ENCODE measurements around the gene FXN. TPM values are rescaled to one million over a fixed set of nuclear protein-coding genes. Genes with fewer than 3 reads are reported as not detected.

The FXN gene
- total and polyA plus RNA-seq, 11 donors = 14.8 to 40.2 (median 24.1) TPM

DNA sequence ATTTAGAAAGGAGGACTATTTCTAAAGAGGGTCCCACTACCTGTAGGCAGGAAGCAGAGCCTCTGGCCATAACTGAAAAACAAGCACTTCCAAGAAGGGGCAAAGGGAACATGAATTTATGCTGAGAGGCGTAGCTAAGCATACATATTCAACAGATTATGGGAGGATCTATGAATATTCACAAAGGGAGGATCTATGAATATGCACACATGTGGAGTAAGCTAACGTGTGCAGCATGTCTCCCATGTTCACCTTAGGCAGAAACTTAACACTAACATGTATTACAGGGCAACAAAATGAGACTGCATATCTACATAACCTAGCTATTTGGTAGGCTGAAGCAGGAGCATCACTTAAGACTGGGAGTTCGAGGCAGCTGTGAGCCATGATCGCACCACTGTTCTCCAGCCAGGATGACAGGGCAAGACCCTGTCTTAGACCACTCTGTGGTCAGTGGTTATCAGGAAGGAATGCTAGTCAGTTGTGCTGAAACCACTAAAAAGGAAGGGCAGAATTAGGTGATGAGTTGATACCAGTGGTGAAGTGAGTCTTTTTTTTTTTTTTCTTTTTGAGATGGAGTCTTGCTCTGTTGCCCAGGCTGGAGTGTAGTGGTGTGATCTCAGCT lies 20.8 kb downstream of the FXN start:
- H3K4me1 ChIP-seq = peaks cover 0 to 12% (median 0%) of the 10 kb centered on the region in 12 donors
- H3K9me3 ChIP-seq = no peaks in the 10 kb centered on the region
- no peak for DNase-seq
- no peak overlapping the region for H3K4me3 ChIP-seq
- TF ChIP-seq POLR2A (IDR thresholded peaks at IDR 0.05) = no peak
- TF ChIP-seq, protein P1, sequence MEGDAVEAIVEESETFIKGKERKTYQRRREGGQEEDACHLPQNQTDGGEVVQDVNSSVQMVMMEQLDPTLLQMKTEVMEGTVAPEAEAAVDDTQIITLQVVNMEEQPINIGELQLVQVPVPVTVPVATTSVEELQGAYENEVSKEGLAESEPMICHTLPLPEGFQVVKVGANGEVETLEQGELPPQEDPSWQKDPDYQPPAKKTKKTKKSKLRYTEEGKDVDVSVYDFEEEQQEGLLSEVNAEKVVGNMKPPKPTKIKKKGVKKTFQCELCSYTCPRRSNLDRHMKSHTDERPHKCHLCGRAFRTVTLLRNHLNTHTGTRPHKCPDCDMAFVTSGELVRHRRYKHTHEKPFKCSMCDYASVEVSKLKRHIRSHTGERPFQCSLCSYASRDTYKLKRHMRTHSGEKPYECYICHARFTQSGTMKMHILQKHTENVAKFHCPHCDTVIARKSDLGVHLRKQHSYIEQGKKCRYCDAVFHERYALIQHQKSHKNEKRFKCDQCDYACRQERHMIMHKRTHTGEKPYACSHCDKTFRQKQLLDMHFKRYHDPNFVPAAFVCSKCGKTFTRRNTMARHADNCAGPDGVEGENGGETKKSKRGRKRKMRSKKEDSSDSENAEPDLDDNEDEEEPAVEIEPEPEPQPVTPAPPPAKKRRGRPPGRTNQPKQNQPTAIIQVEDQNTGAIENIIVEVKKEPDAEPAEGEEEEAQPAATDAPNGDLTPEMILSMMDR (IDR thresholded peaks at IDR 0.05) = no peak
- H3K27ac ChIP-seq = no peak overlapping the region
- no peak for ATAC-seq
- H3K36me3 ChIP-seq = peaks cover 0 to 40% (median 10%) of the 10 kb centered on the region in 9 donors
- intact Hi-C loops (cut with DNase I) = loop anchor here in 3 of 10 donors (5.0 to 10.0 kb wide), 4 partner anchors 61 to 498 kb away; no protein-coding TSS in a partner anchor
- H3K27me3 ChIP-seq = no peaks in the 10 kb centered on the region
- 93 to 97% (median 94%) methylated on average over 4 of the region's 4 CpGs for WGBS, 4 donors

DNA sequence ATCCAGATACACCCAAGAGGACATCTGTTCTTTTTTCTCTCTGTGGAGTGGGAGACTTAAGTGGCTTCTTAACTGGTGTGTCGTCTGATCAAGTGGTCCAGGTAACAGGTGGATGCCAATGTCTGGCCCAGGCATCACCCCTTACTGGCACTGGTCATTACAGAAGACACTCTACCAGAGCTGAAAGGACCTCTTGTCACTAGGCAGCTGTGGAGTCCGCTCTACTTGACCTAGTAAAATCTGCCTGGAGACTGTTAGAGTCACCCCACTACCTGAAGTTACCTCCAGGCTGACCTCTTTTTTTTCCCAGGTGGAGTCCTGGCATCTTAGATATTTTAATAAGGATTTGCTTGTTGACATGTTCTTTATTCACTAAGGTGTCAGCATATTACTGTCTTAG lies 22.5 kb downstream of the FXN start:
- Histone ChIP-seq H3K36me3 (peaks cover 0 to 39% (median 9%) of the 10 kb centered on the region in 9 donors), H3K9me3 (no peaks in the 10 kb centered on the region), H3K4me3 (no peak overlapping the region), H3K27me3 (no peaks in the 10 kb centered on the region), H3K4me1 (peaks cover 0 to 12% (median 0%) of the 10 kb centered on the region in 12 donors), H3K27ac (no peak overlapping the region)
- DNase-seq (no peak), ATAC-seq (no peak)
- no peak for TF ChIP-seq POLR2A (IDR thresholded peaks at IDR 0.05)
- TF ChIP-seq, protein P1 (IDR thresholded peaks at IDR 0.05) = no peak
- 70 to 81% (median 77%) methylated on average over 2 of the region's 2 CpGs for WGBS, 4 donors
- intact Hi-C loops (cut with DNase I) = loop anchor here in 3 of 10 donors (5.0 to 10.0 kb wide), 4 partner anchors 59 to 497 kb away; no protein-coding TSS in a partner anchor

DNA sequence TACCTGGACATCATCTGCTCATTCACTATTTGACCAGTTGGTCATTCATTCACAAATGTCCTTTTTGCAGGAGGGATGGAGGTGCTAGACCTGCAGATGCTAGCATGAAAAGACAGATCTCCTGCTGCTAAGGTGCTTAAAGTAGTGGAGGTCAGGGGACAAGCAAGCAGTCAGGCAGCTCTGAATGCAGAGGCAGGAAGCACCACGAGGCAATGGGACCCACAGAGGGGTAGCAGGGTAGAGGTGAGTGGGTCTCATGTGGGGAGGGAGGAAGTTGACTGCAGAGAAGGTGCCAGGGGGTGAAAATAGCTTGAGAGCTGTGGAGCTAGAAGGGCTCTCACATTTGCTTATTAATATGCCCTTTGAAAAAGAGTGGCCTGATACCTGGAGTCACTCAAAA lies 25.2 kb downstream of the FXN start:
- 41 to 53% (median 50%) methylated on average over 1 of the region's 1 CpG for WGBS, 4 donors
- peaks cover 0 to 44% (median 20%) of the 10 kb centered on the region in 9 donors for H3K36me3 ChIP-seq
- no peak for ATAC-seq

DNA sequence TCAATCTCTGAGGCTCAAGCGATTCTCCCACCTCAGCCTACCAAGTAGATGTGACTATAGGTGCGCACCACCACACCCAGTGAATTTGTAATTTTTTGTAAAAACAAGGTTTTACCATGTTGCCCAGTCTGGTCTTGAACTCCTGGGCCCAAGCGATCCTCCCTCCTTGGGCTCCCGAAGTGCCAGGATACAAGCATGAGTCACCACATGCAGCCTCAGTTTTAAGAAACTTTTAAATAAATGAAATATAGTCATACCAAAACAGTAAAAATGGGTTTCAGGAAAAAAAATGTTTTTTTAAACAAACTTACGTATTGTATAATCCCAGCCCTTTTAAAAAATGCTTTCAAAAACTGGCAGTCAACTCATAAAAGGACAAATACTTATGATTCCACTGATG lies 26.6 kb downstream of the FXN start:
- intact Hi-C loops (cut with DNase I) = loop anchor here in 2 of 10 donors (10.0 kb wide), 1 partner anchor 53 kb away; no protein-coding TSS in a partner anchor
- H3K36me3 ChIP-seq = peaks cover 0 to 46% (median 20%) of the 10 kb centered on the region in 9 donors
- peaks cover 0 to 9% (median 0%) of the 10 kb centered on the region in 12 donors for H3K4me1 ChIP-seq
- no peak for ATAC-seq
- 95 to 98% (median 97%) methylated on average over 5 of the region's 5 CpGs for WGBS, 4 donors
- no peak for DNase-seq
- no peak overlapping the region for H3K4me3 ChIP-seq
- H3K9me3 ChIP-seq = no peaks in the 10 kb centered on the region
- no peaks in the 10 kb centered on the region for H3K27me3 ChIP-seq
- no peak overlapping the region for H3K27ac ChIP-seq
- TF ChIP-seq POLR2A (IDR thresholded peaks at IDR 0.05) = no peak
- TF ChIP-seq, protein P1 (IDR thresholded peaks at IDR 0.05) = no peak

More for the DNA sequence above, 25.2 kb downstream of the FXN start:
- no peaks in the 10 kb centered on the region for H3K27me3 ChIP-seq
- no peak overlapping the region for H3K27ac ChIP-seq
- no peak overlapping the region for H3K4me3 ChIP-seq
- no peak for DNase-seq
- H3K4me1 ChIP-seq = peaks cover 0 to 9% (median 0%) of the 10 kb centered on the region in 12 donors
- H3K9me3 ChIP-seq = no peaks in the 10 kb centered on the region
- TF ChIP-seq, protein P1 (IDR thresholded peaks at IDR 0.05) = no peak
- TF ChIP-seq POLR2A (IDR thresholded peaks at IDR 0.05) = no peak
- intact Hi-C loops (cut with DNase I) = loop anchor here in 2 of 10 donors (10.0 kb wide), 1 partner anchor 54 kb away; no protein-coding TSS in a partner anchor
